ENCODE results near the gene CFAP251. TPM values are rescaled to one million over a fixed set of nuclear protein-coding genes. Genes with fewer than 3 reads are reported as not detected.

The CFAP251 gene
- total RNA-seq, 4 donors from 2014 or later, result 0.67 to 1.1 (median 0.95) TPM; not detected in 1

DNA sequence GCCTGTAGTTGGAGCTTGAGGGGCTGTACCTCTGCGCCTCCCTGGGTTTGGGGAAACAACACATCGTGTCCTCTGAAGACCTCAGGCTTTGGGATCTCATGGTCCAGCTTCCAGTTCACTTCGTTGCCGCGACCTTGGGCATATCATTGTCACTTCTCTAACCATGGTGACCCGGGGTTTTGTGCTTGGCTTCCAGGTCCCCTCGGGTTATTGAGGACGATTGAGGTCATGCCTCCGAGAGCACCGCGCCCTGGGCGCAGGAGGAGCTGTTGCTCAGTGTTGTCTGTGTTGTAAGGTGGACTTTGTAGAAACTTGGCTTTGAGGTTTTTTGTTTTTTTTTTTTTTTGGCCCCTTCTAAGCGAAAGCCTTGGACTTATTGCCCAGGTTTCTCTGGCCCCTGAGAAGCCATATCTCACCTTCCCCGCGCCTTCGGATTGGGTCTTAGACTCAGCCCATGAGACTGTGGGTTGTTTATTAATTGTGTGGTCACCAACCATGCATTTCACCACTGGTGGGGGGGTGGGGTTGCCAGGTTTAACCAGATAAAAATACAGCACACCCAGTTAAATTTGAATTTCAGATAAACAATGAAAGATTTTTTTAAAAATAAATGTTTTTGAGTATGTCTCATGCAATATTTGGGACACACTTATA, 105.9 kb downstream of the CFAP251 start:
- DNase-seq, result peak in 1 of 3 donors; percentile 64
- H3K4me1 ChIP-seq, result peaks cover 0 to 24% (median 2%) of the 10 kb centered on the region in 4 donors
- H3K27me3 ChIP-seq, result no peaks in the 10 kb centered on the region
- H3K4me3 ChIP-seq, result peak overlapping the region in 2 of 4 donors; percentile 71 to 77
- H3K36me3 ChIP-seq, result no peaks in the 10 kb centered on the region
- TF ChIP-seq POLR2A (IDR thresholded peaks at IDR 0.05), result no peak
- TF ChIP-seq, protein P1, sequence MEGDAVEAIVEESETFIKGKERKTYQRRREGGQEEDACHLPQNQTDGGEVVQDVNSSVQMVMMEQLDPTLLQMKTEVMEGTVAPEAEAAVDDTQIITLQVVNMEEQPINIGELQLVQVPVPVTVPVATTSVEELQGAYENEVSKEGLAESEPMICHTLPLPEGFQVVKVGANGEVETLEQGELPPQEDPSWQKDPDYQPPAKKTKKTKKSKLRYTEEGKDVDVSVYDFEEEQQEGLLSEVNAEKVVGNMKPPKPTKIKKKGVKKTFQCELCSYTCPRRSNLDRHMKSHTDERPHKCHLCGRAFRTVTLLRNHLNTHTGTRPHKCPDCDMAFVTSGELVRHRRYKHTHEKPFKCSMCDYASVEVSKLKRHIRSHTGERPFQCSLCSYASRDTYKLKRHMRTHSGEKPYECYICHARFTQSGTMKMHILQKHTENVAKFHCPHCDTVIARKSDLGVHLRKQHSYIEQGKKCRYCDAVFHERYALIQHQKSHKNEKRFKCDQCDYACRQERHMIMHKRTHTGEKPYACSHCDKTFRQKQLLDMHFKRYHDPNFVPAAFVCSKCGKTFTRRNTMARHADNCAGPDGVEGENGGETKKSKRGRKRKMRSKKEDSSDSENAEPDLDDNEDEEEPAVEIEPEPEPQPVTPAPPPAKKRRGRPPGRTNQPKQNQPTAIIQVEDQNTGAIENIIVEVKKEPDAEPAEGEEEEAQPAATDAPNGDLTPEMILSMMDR (IDR thresholded peaks at IDR 0.05), result no peak
- peak overlapping the region in 2 of 4 donors; percentile 75 to 77 for H3K27ac ChIP-seq
- no peaks in the 10 kb centered on the region for H3K9me3 ChIP-seq

DNA sequence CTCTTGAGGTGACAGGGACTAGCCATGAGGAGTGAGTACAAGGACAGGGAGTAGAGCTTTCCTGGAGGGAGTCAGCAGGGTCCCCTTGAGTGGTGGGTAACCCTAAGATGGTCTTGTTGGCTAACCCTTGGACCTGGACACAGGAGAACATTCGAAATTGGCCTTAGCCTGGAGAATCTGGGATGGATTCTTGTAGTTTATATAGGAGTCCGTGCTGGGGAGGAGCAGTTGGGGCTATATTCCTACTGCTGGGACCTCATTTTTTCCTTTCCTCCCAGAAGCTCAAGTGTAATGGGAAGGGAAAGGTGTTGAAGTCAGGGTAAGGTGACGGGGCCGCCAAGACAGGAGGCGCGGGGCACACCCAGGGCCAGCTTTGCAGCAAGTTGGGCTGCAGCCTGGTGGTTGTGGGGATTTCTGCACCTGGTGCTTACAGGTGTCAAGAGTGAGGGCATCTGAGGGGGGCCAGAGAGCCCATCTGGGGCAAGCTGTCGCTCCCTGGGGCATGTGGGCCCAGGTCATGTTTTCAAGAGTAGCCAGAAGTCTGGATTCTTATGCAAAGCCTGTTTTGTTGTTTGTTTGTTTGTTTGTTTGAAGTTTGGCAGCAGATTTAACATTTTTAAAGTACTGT, 108.4 kb downstream of the CFAP251 start:
- H3K4me3 ChIP-seq, result no peak overlapping the region
- H3K27ac ChIP-seq, result no peak overlapping the region

DNA sequence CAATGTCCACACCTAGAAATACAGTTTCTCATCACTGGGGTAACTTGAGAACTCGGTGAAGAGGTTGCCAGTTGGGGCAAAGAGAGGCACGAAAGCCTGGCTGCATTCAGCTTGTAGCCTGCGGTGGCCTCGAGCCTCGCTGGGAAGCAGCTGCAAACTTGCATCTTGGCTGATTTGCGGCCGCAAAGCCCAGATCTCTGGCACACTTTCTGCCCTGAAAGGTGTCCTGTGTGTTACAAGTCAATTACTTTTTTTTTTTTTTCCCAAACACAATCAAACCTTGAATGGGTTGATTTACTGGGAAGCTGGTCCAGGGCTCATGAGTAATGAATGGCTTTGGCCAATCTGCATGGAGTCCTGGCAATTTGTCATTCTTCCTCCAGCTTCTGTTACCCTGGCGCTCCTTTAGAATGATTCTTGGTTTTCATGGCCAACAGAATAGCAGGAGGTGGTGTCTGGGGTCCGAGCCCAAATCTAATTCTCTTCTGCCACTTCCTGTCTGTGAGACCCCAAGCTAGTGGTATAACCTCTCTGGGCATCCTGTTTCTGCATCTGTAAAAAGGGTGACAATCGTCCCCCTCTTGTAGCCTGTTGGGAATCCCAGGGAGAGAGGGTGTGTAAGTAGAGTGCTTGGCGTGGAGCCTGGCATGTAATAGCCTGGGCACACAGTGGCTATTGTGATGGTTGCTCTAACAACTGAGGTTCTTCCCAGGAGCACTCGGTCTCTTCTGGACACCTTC, 109.9 kb downstream of the CFAP251 start:
- Histone ChIP-seq H3K36me3 (no peaks in the 10 kb centered on the region), H3K4me3 (no peak overlapping the region), H3K9me3 (no peaks in the 10 kb centered on the region), H3K27ac (no peak overlapping the region), H3K4me1 (peaks cover 0 to 9% (median 2%) of the 10 kb centered on the region in 4 donors), H3K27me3 (no peaks in the 10 kb centered on the region)
- TF ChIP-seq, protein P1 (IDR thresholded peaks at IDR 0.05), result no peak
- no peak for TF ChIP-seq POLR2A (IDR thresholded peaks at IDR 0.05)
- DNase-seq, result no peak

More for the DNA sequence above, 108.4 kb downstream of the CFAP251 start:
- no peak for DNase-seq
- Histone ChIP-seq H3K4me1 (peaks cover 0 to 14% (median 2%) of the 10 kb centered on the region in 4 donors), H3K9me3 (no peaks in the 10 kb centered on the region), H3K27me3 (no peaks in the 10 kb centered on the region), H3K36me3 (no peaks in the 10 kb centered on the region)
- TF ChIP-seq POLR2A (IDR thresholded peaks at IDR 0.05), result no peak
- TF ChIP-seq, protein P1 (IDR thresholded peaks at IDR 0.05), result no peak

DNA sequence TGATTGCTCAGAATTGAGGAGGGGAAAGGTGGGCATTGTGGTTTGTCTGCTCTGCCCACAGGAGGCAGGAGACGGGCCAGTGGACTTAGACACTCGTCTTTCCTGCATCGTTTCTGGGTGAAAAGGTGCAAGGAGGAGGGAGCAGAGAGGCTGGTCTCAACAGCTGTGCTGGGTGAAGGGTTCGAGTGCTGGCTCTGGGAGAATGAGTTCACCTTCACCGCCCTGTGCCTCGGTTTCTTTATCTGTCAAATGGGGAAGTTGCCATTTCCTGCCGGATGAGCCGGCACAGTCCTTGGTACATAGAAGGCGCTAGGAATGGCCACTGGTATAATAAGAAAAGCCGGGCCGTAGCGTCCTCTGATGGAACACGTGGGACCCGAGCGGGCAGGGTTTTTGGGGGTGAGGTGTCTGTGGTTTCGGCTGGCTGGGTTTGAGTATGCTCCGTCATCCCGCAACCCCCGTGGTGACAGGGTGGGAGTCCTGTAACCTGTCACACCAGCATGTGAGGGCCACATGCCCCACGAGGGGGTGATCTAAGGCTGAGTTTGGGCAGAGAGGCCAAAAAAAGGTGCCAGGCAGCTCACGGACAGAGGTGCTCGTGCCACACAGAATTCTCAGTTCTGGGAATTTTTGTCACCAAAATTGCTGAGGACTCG, 110.6 kb downstream of the CFAP251 start:
- Histone ChIP-seq H3K36me3 (no peaks in the 10 kb centered on the region), H3K4me3 (no peak overlapping the region), H3K27ac (no peak overlapping the region), H3K9me3 (no peaks in the 10 kb centered on the region), H3K27me3 (no peaks in the 10 kb centered on the region), H3K4me1 (peaks cover 0 to 2% (median 0%) of the 10 kb centered on the region in 4 donors)
- peak in 2 of 3 donors; percentile 62 for DNase-seq
- TF ChIP-seq POLR2A (IDR thresholded peaks at IDR 0.05), result no peak
- TF ChIP-seq, protein P1 (IDR thresholded peaks at IDR 0.05), result no peak

DNA sequence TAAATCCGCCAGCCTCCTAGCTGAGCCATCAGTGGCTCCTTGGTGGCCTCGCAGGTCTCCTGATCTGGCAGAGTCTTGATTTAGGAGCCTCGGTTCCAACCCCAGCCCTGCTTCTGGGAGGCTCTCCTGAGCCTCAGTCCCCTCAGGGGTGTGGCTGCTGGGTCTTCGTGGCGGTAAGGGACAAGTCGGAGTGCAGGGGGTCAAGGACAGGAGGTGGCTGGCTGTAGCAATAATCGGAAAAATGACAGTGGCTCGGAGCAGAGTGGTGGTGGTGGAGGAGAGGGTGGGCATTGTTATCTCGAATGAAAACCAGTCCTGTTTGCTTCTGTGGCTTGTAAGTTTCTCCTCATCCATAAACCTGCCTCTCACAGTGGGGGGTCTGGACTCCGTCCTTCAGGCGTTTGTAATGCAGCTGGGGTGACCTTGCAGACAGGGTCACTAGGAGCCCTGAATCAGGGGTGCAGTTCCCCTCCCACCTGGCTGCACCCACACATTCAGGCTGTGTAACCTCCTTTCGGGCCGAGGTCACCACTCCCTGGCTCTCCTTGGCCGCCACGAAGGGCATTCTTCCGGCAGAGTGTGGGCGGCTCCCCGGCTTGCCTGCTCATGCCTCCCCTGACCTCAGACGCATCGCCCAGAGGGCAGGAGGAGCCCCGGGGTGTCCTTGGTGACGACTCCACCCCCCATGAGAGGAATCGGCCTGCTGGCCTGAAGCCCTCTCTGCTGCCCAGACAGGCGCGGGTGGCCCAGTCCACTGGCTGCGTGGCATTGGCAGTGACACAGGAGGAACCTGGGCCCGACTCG, 111.4 kb downstream of the CFAP251 start:
- no peaks in the 10 kb centered on the region for H3K4me1 ChIP-seq
- no peak overlapping the region for H3K27ac ChIP-seq
- H3K36me3 ChIP-seq, result no peaks in the 10 kb centered on the region
- no peaks in the 10 kb centered on the region for H3K9me3 ChIP-seq
- no peak for TF ChIP-seq POLR2A (IDR thresholded peaks at IDR 0.05)
- TF ChIP-seq, protein P1 (IDR thresholded peaks at IDR 0.05), result no peak
- DNase-seq, result no peak
- H3K4me3 ChIP-seq, result no peak overlapping the region
- H3K27me3 ChIP-seq, result no peaks in the 10 kb centered on the region
